HG03565 (cell line): ENCODE results near the gene ADRB1.

Experiments
- ATAC-seq: cut with Tn5 transposase; IDR thresholded peaks from one replicate; pipeline ENCODE4 v1.9.1; 2021; ENCODE audit warnings: mild to moderate bottlenecking, moderate library complexity; ENCODE audit not compliant: unreplicated experiment

ADRB1 gene

DNA sequence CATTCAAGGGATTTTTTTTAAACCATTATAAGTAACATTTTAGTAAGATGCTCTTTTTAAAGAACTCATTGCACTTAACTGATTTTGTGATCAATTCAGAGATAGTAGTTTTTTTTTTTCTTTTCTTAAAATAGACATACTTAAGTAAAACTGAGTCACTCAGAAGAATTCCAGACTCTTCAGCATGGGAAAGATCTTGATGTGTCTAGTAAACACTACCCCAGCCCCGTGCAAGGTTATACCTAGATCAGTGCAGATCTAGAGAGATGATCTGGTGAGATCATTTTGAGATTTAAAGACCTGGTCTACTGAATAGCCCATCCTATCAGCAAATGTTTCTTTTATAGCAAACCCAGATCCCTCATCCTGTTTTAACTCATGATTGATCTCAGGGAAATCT lies 8.6 kb downstream of the ADRB1 start:
- ATAC-seq = no peak

DNA sequence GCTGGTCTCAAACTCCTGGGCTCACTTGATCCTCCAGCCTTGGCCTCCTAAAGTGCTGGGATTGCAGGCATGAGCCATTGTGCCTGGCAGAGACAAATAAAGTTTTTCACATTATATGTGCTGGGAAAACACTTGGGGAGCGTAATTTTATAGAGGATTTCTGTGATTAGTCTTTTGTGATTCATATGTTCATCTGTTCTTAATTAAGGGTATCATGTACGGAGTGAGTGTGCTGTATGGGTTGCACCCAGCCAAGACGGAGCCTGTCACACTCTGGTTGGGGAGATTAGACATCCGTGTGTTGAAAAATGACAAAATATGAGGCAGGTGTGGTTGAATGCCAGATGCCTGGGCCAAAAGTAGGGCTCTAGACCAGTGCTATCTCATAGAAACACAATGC lies 10.3 kb downstream of the ADRB1 start:
- ATAC-seq = no peak

GRCh38 chr10:114057855-114058254 lies 14.2 kb downstream of the ADRB1 start:
- ATAC-seq = no peak

GRCh38 chr10:114058297-114058696 lies 14.6 kb downstream of the ADRB1 start:
- no peak for ATAC-seq

DNA sequence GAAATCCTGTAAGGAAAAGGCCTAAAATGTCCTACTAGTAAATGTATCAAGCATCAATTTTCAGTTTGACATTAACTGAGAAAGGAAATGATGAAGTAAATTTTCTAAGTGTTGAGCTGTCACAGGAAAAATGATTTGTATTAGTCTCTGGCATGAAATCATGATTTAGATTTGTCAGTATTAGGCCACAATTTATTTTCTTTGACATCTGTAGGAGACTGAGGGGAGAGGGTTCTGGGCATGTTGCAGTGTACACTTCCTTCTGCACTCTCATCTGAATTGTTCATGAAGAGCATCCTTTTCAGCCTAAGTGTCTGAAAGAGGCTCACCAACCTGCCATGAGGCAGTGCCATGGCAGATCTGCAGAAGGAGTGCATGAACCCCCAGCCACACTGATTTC lies 15.9 kb downstream of the ADRB1 start:
- no peak for ATAC-seq

GRCh38 chr10:114060456-114060855 lies 16.8 kb downstream of the ADRB1 start:
- no peak for ATAC-seq

DNA sequence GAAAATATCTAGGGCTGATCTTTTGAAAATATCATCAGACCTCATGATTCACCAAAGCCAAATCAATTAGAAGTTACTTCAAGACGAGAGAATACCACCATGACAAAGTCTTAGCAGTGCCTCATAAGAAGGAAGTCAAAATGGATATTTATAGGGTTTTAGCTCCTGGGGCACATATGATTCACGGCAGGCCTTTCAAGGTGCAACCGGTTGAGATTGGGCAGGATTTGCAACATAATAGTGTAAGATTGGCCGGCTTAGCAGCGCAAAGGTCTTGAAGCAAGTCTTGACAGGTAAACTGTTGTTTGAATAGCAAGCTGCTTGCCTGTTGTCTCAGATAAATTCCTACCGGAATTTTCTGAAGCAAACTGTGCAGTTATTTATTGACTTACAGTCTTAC lies 17.5 kb downstream of the ADRB1 start:
- no peak for ATAC-seq

- ATAC-seq = no peak
Measured at GRCh38 chr10:114061789-114062188, 18.1 kb downstream of the ADRB1 start.

- ATAC-seq = no peak
Measured at GRCh38 chr10:114064151-114065048, 20.7 kb downstream of the ADRB1 start.

DNA sequence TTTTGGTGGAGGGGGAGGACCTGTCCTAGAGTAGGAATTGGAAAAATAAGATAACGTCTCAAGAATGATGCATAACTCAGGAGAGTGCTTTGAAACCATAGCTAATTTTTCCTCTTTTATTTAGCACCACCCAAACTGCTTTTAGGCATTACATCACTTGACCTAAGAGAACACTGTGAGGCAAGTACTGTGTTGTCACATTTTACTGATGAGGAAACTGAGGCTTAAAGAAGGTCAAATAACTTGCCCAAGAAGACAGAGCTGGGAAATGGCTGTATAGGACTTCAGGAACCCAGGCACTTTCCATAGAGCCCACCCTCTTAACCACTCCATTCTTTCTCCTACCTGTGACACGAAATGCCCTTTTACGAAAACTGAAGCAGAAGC lies 21.4 kb downstream of the ADRB1 start:
- ATAC-seq = no peak

GRCh38 chr10:114068054-114068707 lies 24.5 kb downstream of the ADRB1 start:
- no peak for ATAC-seq

DNA sequence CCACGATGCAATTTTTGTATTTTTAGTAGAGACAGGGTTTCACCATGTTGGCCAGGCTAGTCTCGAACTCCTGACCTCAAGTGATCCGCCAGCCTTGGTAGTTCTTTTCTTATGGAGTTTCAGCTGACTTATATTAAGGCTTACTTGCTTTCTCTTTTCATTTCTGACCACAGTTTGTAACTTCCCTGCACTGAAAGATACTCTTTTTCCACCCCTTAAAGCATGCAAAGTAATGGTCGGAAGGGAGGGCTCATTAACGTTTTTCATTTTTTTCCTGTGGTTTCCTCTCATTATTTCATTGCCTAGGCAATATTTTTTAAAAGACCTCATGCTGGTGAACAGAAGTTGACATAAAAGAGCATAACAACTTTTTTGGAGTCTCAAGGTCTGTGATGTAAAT lies 27.0 kb downstream of the ADRB1 start:
- ATAC-seq = no peak

DNA sequence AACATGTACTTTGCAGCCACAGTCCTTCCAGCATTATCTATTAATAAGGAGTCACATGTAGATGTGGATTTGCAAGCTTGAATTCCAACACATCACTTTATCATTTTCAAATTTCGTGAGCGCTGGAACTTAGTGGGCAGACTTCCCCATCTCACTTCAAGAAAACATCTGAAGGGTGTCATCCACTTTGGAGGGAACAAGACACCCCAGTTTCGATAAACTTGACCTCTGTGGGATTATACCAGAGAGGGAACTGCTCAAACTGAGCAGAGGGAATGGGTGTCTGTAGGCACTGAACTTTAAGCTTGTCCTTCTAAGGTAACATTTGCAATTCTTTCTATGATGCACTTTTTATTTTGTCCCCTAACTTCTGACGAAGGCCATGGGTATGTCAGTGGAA lies 27.5 kb downstream of the ADRB1 start:
- no peak for ATAC-seq

GRCh38 chr10:114073395-114074186 lies 29.9 kb downstream of the ADRB1 start:
- ATAC-seq = no peak

DNA sequence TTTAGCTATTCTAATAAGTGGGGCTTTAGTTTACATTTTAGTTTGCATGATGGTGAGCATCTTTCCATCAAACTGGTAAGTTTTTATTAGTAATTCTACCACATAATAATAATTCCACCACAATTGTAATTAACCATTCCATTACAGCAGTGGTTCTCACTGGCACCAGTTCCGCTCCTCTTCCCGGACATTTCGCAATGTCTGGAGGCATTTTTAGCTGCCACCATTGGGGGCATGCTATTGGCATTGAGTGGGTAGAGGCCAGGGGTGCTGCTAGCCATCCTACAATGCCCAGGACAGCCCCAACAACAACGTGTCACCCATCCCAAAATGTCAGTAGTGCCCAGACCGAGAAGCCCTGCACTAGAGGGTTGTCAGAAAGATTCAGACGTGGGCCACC lies 31.4 kb downstream of the ADRB1 start:
- ATAC-seq = no peak

DNA sequence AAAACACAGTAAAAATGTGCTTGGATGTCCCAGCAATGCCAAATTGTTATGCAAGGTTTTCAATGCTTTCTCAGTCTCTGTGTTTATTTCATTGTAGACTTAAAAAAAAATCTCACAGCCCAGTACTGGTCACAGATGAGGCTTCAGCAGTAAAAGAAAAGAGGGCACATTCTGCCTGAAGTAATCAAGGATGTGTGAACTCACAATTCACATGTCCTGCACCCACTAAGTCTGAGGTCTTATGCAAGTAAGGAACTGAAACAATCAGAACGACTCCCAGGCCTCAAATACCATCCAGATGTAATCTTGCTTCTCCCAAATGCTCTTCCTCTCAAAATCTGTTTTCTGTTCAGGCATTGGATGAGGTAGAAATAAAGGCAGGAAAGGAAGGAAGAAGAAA lies 33.7 kb downstream of the ADRB1 start:
- no peak for ATAC-seq

DNA sequence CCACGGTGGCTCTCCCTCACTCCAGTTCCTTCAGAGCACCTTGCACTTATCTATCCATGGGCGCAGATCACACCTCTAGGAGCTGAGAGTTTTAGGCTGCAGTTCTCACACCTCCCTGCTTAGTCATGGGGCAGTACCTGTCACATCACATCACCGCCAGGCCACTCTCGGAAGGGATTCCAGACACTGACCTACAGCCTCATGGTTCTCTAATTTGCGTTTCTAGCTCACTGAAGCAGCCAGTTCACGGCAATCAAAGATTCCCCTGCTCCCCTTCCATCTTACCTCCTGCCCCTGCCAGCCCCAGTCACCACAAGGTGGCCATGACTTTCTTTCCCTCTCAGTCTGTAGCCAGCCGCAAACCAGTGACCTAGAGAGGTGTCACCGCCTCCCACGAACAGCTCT lies 34.2 kb downstream of the ADRB1 start:
- no peak for ATAC-seq

GRCh38 chr10:114078346-114078745 lies 34.7 kb downstream of the ADRB1 start:
- ATAC-seq = no peak

- ATAC-seq = no peak
Measured at GRCh38 chr10:114079421-114079820, 35.8 kb downstream of the ADRB1 start.

- ATAC-seq = no peak
Measured at GRCh38 chr10:114081911-114082583, 38.4 kb downstream of the ADRB1 start.

- no peak for ATAC-seq
Measured at GRCh38 chr10:114083040-114083439, 39.4 kb downstream of the ADRB1 start.
